ENCODE results near the gene NPHP3.

The NPHP3 gene

GRCh38 chr3:132675408-132675807 is 46.8 kb downstream of the NPHP3 start:
- H3K27me3 ChIP-seq (ENCODE audit: insufficient read depth, poor library complexity, severe bottlenecking), result no peaks in the 10 kb centered on the region
- no peak for DNase-seq (ENCODE audit: low read depth in 1 of 2, low spot score in 1 of 2)
- no peak overlapping the region for H3K4me3 ChIP-seq (replicated peaks; ENCODE audit: insufficient read depth, low read length)
- TF ChIP-seq REST (IDR thresholded peaks at IDR 0.05; ENCODE audit: insufficient replicate concordance, low read depth) (no peak), CTCF (IDR thresholded peaks at IDR 0.05; ENCODE audit: insufficient read depth, low read length) (no peak), GABPA (IDR thresholded peaks at IDR 0.05; ENCODE audit: low read depth) (no peak), POLR2AphosphoS5 (IDR thresholded peaks at IDR 0.05; ENCODE audit: low read depth) (no peak), SPI1 (IDR thresholded peaks at IDR 0.05; ENCODE audit: borderline replicate concordance, low read depth) (no peak)
- no peak overlapping the region for H3K27ac ChIP-seq (replicated peaks)

GRCh38 chr3:132669256-132669777 is 52.9 kb downstream of the NPHP3 start:
- DNase-seq (ENCODE audit: low read depth in 1 of 2, low spot score in 1 of 2), result no peak
- Histone ChIP-seq H3K4me3 (replicated peaks; ENCODE audit: insufficient read depth, low read length) (no peak overlapping the region), H3K27ac (replicated peaks) (no peak overlapping the region), H3K27me3 (ENCODE audit: insufficient read depth, poor library complexity, severe bottlenecking) (no peaks in the 10 kb centered on the region)
- TF ChIP-seq SPI1 (IDR thresholded peaks at IDR 0.05; ENCODE audit: borderline replicate concordance, low read depth) (no peak), REST (IDR thresholded peaks at IDR 0.05; ENCODE audit: insufficient replicate concordance, low read depth) (no peak), POLR2AphosphoS5 (IDR thresholded peaks at IDR 0.05; ENCODE audit: low read depth) (no peak), GABPA (IDR thresholded peaks at IDR 0.05; ENCODE audit: low read depth) (no peak), CTCF (IDR thresholded peaks at IDR 0.05; ENCODE audit: insufficient read depth, low read length) (no peak)

- Histone ChIP-seq H3K4me3 (replicated peaks; ENCODE audit: insufficient read depth, low read length) (no peak overlapping the region), H3K27ac (replicated peaks) (no peak overlapping the region), H3K27me3 (ENCODE audit: insufficient read depth, poor library complexity, severe bottlenecking) (no peaks in the 10 kb centered on the region)
- no peak for TF ChIP-seq GABPA (IDR thresholded peaks at IDR 0.05; ENCODE audit: low read depth)
- TF ChIP-seq SPI1 (IDR thresholded peaks at IDR 0.05; ENCODE audit: borderline replicate concordance, low read depth), result no peak
- TF ChIP-seq CTCF (IDR thresholded peaks at IDR 0.05; ENCODE audit: insufficient read depth, low read length), result no peak
- TF ChIP-seq POLR2AphosphoS5 (IDR thresholded peaks at IDR 0.05; ENCODE audit: low read depth), result no peak
- no peak for TF ChIP-seq REST (IDR thresholded peaks at IDR 0.05; ENCODE audit: insufficient replicate concordance, low read depth)
- no peak for DNase-seq (ENCODE audit: low read depth in 1 of 2, low spot score in 1 of 2)
Measured at GRCh38 chr3:132665230-132665745, 56.9 kb downstream of the NPHP3 start.
